GM19240 (cell line): ENCODE data around the gene COL25A1.

Experiments
- DNase-seq: peaks from one replicate; pipeline ENCODE4 v3.0.0; 2011; ENCODE audit warnings: low spot score; ENCODE audit not compliant: insufficient read length

The COL25A1 gene

DNA sequence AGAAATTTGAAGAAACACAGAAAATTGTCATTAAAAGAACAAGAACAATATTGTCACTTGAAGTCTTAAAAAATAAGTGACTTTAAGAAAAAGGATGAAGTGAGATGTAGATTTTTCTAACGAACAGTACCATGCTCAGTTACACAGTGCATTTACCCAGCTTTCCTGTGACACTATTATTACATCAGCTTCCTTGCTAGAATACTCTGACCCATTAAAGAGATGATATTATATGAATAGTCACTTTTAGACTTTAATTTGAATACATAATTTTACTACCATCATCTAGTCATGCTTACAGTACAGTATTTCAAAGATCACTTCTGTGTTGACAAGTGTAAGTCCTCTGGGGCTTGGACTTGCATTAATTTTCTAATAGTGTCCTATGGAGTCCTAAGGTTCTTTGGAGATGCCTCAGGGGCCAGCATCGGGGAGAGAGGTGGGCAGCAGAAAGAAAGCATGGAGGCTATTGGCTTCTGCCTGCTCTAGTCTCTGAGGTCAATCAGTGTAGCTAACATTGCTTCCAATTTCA lies 10.7 kb downstream of the COL25A1 start:
- DNase-seq, result no peak

DNA sequence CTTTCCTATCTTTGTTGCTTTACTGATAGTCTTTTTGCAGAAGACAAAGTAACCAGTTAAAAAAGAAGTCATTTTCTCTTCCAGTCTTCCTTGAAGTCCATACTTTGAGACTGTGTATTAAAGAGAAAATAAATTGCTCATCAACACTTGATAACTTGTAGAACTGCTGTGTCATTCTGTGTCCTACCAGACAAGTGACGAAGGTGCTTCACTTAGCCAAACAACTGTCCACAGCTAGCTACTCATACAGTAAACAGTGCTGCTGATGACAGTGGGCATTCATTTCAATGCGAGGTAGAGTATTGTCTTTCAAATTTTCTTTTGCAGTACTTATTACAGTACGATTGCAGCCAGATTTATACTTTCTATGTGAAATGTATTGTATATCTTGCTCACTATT lies 11.5 kb downstream of the COL25A1 start:
- DNase-seq, result no peak

DNA sequence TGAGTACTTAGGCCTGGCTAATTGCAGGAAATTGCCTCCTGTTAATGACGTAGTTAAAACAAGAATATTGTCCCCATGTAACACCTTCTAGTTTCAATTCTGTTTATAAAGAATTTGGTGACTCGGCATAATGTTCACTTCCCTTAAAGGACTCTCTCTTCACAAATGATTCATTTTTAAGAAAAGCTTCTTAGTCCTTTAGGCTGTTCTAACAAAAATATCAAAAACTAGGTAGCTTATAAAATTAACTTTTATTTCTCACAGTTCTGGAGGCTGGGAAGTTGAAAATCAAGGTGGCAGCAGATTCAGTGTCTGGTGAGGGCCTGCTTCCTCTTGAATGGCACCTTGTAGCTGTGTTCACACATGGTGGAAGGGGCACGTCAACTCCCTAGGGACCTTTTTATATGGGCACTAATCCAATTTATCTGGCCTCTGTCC lies 23.8 kb downstream of the COL25A1 start:
- no peak for DNase-seq

DNA sequence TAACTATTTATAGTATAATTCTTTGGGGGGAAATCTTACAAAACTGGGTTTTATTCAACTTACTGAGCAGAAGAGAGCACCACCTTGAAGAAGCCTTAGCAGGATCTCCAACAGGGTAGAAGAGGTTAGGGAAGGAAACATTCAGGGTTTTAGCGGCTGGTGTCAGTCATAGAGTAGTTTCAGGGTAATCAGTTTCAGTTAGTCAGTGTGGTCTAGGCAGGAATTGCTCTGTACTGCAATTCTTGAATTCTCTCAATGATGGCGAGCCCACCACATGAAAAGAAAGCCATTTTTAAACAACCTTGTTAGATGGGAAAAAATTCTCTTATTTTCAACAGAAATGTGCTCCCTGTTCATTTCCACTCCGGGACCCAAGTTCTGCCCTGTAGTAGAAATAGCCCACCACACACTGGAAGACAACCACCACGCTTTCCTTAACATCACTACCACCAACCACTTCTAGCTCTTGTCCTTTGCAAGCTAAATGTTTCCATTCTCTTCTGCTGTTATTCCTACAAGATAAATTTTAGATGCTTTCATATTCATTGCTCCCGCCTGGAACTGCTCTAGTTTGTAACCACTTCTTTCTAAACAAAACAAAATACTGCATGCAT lies 25.9 kb downstream of the COL25A1 start:
- DNase-seq, result no peak

DNA sequence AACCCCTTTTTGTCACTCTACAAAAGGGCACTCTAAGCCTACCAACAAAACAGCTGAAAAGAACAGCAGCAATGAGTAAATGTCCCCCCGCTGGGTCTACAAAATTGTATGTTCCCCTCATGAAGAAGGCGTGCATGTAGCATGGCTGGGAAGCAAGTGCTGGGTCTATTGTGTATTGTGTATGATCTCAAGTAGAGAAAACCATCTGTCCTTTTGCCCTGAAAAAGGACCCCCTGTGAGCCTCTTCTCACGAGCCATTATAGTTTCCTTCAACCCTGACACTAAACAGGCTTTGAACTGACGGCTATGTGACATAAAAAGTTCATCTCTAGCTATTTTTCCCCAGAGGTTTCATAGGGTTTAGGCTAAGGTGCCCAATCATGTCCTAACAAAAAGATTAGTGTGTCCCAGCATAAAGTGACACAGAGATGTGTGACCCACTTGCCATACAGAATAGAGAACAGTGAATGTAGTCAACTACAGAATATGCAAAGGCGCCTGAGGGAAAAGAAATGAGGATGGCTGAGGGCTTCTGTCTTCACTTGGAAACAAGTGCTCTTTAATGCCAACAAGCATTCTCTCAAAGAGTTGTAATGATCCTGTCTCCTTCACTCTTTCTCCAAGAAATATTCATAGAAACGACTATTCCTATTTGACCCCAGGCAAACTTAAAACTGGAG lies 27.3 kb downstream of the COL25A1 start:
- no peak for DNase-seq

DNA sequence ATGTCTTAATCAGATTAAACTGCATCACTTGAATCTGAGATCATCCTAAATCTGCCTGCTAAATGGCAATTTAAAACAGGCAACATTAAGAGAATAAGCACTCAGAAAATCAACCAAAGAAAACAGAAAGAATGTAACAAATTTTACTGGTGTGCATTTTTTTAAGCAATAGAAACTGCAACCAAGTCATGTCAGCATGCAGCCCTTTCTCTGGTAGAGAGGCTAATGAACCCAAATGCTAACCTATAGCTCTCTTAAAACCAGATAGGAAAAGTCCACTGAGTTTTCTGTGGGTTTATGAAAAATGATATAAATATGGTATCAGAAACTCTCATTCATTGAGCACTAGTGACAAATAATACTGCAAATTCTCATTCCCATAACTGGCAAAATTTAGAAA lies 35.6 kb downstream of the COL25A1 start:
- DNase-seq, result no peak

DNA sequence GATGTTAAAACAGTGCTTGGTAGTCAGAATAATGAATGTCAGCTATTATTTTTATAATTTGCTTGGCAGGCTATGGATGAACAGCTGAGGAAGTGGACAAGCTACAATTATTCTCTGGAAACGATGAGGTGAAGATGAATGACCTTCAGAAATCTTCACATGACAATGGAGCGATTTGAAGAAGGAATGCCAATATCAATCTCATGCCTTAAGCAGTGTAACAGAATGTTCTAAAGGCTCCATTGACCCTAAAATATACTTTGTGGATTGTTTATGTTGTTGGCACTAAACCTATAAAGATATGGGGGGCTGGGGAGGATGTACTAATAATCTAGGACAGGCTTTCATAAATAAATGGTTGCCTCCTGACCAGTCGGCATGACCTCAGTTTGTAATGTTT lies 36.2 kb downstream of the COL25A1 start:
- DNase-seq, result no peak

DNA sequence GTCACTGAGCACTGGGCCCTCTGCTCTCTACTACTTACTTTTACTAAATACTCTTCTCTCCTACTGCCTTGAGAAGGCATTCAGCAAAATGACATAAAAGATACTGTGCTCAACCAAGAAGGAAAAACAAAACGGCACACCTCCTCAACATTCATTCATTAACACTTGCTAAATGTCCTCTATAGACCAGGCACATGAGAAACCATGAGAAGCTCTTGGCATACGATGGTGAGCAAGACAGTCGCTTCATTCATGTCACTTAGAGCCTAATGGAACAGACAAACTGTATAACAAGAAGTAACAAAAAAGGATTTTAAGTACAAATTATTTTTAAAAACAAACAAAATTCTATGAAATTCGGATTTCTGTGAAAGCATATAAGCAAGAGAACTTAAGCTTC lies 38.7 kb downstream of the COL25A1 start:
- DNase-seq, result no peak

DNA sequence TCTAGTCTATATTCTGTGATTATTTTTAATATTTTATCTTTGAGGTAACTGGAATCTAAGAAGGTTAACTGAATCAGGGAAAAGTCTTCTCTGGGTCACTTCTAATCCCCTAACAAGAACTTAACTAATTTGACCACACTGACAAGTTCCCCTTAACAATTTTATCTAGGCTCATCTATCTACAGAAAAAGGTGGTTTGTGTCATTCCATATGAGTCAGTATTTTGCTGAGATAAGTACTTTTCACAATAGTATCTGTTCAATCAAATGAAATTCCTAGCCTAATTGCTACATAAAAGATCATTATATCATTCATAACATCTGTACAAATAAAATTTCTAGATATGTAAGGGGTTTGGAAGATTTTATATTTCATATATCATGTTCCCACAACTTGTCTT lies 45.6 kb downstream of the COL25A1 start:
- no peak for DNase-seq

DNA sequence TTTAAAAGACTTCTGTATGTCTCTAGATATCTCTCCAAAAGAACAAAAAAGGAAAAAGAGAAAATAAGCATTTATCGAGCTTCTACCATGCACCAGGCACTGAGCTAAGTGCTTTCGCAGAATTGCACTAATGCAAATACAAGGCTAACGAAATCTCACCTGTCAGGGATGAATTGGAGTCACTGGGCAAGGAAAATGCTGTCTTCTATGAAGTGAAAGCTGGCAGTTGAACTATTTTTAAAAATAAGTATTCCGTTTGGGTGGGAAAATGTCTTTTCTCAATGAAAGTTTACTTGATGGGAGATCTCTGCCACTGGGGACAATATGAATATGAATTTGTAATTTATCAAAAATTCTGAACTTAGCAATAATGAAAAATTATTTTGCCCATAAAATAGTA lies 47.6 kb downstream of the COL25A1 start:
- no peak for DNase-seq

DNA sequence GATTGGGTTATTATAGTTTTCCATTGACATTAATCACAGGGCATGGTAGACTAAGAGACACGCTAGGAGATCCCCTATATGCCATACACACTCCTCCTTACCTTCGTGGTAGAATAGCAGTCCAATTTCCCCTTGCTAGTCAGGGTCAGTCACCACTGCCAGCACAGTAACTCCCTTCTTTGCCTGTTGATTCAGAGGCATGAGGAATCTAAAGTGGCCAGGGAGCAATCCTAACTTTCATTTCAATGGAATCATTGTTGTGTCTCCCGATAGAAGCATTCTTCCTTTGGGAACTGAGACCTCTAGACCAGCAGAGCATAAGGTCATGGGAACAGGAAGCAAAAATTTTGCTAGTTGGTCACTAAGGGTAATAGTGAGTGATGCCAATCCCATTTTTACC lies 51.1 kb downstream of the COL25A1 start:
- DNase-seq, result no peak

DNA sequence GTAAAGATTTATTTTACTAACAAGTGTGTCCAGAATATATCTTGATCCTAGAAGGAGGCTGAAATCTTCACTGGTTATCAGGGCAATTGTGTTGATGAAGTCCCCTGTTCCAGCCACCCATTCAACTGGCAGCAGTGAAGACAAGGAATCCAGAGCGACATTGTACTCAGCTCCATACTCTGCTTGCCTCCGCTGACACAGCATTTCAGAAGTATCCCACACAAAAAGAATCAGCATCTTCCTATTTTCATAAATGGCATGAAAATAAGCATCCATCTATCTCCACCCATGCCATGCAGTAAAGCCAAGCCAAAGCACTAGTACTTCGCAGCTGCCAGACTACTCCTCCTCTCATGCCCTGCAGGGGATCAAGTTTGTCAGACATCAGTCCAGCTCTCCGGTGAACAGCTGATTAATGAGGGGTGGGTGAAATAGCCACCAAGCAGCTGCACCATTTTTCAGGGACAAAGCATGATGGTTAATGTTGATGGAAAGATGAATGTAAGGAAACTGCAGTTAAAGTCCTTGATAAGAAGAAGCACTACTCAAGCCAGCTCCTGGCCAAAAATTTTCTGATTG lies 54.0 kb downstream of the COL25A1 start:
- no peak for DNase-seq

DNA sequence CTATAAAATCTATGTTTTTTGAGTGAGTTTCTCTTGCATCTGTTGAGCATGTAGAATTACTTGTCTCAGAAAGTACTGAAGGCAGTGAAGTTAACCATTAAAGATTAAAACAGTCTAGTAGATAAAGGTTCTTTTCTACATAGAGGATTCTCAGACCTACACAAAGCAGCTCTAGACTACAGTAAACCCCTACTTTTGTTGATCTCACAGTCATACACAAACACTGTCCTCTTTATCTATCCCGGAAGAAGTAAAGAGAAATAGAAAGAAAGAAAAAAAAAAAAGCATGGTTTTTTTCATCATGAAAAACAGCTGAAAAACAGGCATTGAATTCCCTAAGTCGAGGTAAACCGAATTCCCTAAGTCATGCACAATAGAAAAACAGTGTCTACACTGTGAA lies 58.6 kb downstream of the COL25A1 start:
- no peak for DNase-seq

DNA sequence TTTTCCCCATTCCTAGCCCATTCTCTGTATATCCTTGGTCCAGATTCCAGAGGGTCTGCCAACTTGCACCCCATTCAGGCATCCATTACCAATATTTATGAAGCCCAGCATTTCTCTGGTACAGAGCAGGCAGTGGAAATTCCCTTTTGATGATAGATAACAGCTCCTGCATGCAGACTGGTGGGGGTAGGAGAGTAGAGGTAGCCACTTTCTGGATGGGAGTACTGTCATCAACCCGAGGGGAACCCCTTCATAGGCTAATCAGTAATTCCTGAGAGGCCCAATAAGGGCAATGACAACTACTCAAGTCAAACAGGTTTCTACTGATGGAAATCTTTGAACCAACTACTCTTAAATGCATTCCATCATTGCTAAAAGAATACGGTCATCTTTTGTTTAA lies 63.7 kb downstream of the COL25A1 start:
- no peak for DNase-seq

DNA sequence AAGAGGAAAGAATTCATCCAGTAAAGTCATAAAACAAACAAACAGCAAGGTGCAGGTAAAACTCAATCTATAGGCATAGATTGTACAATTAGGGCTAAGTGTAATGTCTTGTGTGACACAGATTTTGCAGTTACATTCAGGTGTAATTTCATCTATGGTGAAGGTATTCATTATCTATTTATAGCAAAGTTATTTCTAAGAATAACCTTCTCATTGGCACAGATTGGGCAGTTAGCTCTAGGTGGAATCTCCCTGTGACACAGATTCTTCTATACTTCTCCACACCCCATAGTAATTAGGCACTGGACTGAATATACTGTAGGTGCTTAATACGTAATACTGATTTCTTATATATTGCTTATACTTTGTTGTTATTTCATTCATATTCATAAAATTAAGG lies 66.8 kb downstream of the COL25A1 start:
- no peak for DNase-seq

DNA sequence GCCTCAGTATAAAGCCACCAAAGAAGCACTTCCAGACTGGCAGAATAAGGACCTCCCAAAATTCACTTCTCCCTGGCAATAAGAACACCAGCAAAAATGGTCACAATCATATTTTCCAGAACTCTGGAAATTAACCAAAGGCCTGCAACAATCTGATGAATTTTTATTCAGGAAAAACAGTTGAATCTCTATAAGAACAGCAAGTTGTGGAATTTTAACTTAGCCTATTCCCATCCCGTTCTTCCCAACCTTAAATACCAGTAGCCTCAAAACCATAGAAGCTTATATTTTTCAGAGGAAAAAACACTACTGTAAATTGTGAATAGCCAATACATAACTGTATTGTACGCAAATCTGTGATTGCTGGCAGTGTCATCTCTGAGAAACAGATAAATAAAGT lies 67.9 kb downstream of the COL25A1 start:
- no peak for DNase-seq

DNA sequence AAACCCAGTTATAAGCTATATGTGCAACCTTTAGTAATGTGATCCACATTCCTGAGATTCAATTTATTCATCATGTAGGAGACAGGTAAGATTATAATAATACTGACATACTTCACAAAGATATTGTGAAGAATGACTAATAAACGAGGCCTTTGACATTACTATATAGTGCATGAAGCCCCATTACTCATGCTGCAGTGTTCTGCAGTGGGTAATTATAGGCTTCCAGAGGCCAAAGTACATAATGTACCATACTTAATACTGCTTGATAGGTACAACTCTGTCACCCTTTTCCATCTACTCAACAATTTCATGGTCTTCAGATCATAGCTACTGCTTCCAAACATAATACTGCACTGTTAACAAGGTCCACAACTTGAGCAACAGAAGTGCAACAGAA lies 68.9 kb downstream of the COL25A1 start:
- no peak for DNase-seq

DNA sequence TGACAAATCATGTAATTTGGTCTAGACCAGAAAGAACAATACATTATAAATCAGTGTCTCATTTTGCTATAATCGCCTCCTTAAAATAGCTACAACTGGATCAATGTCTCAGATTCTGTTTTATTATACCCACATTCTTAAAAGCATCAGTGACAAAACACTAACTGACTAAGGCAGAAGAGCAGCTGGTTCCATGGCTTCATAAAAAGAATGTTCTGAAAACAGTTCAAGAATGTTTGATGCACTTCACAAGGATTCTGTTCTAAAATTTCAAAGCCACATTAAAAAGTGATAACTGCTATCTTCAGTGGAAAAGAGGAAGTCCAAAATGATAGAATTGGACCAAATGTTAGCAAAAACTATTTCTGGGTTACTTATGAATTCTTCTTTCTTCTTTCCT lies 69.8 kb downstream of the COL25A1 start:
- DNase-seq, result no peak

DNA sequence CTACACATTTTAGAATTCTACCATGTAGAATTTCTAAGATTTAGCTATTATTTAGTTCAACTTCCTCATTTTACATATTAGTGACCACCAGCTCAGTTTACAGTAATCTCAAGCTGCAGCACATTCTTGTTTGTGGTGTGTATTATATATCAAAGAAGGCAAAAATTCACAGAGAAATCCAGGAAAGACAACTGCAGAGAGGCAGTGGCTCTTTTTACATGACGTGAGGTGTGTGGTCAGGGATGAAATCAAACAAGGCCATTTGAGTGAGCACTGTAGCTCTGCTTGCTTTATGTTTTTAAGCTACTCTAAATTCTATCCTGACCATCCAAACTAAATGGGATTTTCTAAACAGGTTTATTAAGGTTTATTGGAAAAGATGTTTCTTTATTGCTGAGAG lies 71.1 kb downstream of the COL25A1 start:
- no peak for DNase-seq

DNA sequence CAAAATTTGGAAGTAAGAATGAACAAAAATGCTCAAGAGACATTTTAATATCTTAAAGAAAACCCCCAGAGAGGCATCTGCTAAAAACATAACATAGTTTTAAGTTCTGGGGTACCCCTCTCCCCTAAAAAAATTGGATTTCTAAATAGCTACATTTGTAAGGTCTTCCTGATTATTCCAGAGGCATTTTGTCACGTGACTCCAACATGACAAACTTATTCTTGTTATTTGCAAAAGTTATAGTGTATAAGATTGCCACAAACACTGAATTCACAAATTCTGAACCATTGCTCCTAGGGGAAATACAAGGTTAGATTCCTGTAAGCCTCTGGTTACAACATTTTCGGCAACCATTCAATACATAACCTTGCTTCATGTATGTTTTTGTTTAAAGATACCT lies 73.4 kb downstream of the COL25A1 start:
- DNase-seq, result no peak

DNA sequence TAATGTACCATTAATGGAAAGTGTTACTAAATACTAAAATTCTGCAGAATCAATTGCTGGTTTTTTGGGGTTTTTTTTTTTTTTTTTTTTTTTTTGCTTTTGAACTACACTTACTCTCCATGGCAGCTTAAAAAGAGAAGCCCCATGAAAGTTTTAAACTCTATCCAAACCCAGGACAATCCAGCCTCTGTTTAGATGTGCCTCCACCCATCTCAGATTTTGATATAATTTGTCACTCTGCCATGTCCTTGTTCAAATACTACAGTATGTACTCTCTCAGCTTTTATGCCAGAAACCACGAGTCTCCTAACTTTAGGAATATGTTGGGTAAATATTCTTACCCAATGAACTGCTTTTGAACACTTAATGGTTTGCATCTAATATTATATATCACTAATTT lies 84.2 kb downstream of the COL25A1 start:
- DNase-seq, result no peak

DNA sequence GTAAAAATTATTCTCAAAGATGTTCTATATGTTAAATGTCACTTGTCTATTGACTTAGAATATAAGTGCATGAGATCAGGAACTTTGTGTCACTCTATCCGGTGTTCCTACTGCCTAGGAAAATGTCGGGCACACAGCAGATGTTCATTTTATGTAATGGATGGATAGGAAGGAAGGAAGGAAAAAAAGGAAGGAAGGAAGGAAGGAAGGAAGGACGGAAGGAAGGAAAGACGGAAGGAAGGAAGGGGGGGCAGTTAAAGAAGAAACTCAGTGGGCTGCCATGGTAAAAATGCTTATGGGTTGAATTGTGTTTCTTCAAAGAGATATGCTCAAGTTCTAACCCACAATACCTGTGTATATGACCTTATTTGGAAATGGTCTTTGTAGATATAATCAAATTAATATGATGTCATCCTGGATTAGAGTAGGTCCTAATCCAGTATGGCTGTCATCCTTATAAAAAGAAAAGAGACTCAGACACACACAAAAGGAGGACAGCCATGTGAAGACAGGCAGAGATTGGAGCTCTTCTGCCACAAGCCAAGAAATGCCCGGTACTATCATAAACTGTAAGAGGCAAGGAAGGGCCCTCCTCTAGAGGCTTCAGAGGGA lies 86.3 kb downstream of the COL25A1 start:
- DNase-seq, result no peak

DNA sequence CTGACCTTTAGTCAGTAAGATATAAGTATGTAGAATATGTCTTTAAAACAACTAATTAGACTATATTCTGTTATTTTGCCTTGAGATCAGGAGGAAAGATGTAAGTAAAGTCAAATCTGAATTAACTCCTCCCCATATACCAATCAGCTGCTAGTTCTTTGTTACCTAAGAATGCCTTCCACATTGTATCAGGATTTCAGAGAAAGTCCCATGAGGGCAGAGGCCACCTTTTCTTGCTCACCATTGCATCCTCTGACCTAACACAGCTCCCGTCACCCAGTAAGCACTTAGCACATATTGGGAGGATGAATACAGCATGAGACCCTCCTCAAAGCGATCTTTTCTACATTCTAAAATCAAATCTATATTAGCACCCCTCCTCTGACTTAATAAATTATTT lies 87.0 kb downstream of the COL25A1 start:
- no peak for DNase-seq
